AG20443 (cell line): ENCODE measurements around the gene ADGRL2.

Experiments
- DNase-seq: peaks from one replicate; pipeline ENCODE4 v3.0.0; 2012; ENCODE audit warnings: low spot score, mixed read lengths

The ADGRL2 gene

GRCh38 chr1:81912383-81912782 is 111.6 kb downstream of the ADGRL2 start:
- DNase-seq = no peak

DNA sequence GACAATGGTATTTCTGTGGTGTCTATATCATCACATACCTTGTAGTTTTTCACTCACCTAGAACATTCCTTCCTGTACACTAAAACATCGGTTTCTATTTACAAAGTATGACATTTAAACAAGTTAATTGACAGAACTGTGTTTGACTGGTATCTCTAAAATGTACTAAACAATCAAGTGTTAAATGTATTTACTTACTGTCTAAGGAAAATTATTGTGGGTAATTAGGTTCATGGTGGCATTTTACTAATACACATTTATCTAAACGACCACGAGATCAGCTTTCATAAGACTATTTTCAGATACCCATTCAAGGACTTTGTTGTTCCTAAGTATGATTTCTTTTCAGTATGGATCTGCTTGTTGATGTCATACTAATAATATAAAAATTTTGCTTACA is 115.2 kb downstream of the ADGRL2 start:
- no peak for DNase-seq

DNA sequence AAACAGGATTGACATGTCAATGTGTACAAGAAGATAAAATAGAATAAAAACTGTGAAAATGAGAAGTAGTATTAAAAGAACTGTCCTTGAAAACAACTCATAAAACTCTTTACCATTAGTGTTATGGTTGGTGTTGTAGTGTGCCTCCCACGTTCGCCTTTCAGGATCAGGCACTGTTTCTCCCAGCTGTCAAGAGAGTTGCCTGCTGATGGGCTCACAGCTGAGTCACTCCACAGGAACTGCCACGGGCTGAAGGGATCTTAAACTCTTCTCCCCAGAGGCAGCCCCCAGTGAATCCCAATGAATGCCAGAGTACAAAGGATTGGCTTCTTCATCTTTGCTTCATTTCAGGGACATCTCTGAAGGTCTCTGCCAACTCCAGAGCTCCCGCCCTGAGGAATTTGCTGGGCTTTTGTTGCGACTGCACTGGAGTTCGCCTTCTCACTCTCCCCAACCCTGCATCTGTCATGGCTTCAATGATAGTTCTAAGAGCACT is 119.6 kb downstream of the ADGRL2 start:
- peak; percentile 44 for DNase-seq

DNA sequence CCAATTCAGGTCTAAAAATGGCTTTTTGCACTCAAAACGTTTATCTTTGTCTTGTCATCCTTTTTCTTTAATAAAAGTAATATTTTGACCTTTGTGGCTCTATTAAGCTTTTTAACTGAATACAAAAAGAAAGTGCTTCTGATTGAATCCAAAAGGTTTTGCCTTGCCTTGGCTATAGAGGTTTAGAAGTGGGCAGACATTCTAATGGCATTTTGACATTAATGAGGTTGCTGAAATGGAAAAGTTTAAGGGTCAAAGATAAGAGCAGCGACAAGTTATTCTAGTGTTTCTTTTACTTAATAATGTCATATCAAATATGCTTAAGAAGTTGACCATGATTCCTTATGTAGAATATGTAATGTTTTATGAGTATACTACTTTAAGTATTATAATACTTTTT is 120.2 kb downstream of the ADGRL2 start:
- no peak for DNase-seq

GRCh38 chr1:81921344-81921743 is 120.6 kb downstream of the ADGRL2 start:
- no peak for DNase-seq

- no peak for DNase-seq
Measured at GRCh38 chr1:81921851-81922462, 121.2 kb downstream of the ADGRL2 start.

DNA sequence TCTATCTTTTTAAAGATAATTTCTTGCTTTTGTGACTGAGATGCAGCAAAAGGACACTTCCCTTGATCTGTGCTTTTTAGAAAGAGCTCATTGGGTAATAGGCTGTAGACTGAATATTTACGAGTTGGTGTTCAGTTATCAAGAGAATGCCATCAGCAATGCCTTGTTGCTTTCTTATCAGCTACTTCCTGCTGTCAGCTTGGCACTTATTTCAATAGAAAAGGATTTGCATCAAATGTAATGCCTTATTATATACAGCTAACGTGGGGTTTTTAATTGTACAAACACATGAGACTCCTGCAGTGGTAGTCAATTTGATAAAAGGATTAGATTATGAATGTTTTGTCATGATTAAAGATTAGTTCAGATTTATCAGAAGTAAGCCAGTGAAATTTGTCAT is 122.2 kb downstream of the ADGRL2 start:
- DNase-seq = no peak

- no peak for DNase-seq
Measured at GRCh38 chr1:81929106-81929505, 128.4 kb downstream of the ADGRL2 start.

- DNase-seq = no peak
Measured at GRCh38 chr1:81936853-81937252, 136.1 kb downstream of the ADGRL2 start.

GRCh38 chr1:81937791-81938450 is 137.2 kb downstream of the ADGRL2 start:
- DNase-seq = no peak

- DNase-seq = no peak
Measured at GRCh38 chr1:81948495-81948894, 147.8 kb downstream of the ADGRL2 start.

DNA sequence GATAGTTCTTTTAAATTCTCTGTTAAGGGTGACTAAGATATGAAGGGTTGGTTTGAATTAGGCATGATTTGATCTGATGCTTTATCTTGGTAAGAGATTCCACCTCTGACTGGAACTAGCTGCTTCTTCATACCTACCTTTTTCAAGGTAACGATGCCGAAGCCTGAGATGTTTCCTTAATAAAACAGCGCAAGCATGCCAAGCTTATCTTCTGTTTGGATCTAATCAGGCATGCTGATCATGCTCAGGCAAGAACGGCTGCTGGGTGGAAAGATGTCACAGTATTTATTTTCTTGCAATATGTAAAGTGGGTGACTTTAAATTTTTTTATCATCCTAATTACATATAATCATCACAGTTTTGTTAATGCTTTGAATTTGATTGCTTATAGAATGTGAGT is 148.7 kb downstream of the ADGRL2 start:
- DNase-seq = no peak

- DNase-seq = peak; percentile 7
Measured at GRCh38 chr1:81950037-81950436, 149.3 kb downstream of the ADGRL2 start.

GRCh38 chr1:81950591-81951244 is 150.0 kb downstream of the ADGRL2 start:
- DNase-seq = peak; percentile 33

- DNase-seq = no peak
Measured at GRCh38 chr1:81954534-81955020, 153.8 kb downstream of the ADGRL2 start.

DNA sequence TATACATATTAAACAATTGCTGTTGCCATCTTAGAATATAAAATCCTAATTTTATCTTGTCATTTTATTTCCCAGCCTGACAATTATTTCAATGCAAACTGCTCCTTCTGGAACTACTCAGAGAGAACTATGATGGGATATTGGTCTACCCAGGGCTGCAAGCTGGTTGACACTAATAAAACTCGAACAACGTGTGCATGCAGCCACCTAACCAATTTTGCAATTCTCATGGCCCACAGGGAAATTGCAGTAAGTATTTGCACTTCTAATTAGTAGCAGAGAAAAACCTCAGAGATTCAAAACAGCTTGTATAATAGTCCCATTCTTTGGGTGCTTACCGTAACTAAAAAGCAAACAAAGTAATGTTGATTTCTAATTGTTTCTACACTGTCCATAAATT is 167.2 kb downstream of the ADGRL2 start:
- no peak for DNase-seq

DNA sequence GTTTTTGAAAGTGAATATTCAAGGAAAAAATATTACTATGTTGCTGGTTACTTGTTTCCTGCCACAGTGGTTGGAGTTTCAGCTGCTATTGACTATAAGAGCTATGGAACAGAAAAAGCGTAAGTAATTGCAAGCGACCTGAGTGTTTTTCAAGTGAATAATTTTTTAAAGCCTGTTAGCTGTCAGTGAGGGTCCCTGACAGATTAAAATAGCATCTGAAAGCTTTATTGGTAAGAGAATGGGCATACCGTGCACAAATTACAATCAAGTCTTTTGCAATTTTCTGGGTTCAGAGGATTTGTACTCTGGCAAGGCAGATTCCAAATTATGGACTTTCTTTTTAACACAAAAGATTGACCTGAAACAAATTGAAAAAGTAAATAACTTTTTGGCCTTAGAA is 169.7 kb downstream of the ADGRL2 start:
- DNase-seq = no peak

GRCh38 chr1:81974222-81974841 is 173.6 kb downstream of the ADGRL2 start:
- no peak for DNase-seq

DNA sequence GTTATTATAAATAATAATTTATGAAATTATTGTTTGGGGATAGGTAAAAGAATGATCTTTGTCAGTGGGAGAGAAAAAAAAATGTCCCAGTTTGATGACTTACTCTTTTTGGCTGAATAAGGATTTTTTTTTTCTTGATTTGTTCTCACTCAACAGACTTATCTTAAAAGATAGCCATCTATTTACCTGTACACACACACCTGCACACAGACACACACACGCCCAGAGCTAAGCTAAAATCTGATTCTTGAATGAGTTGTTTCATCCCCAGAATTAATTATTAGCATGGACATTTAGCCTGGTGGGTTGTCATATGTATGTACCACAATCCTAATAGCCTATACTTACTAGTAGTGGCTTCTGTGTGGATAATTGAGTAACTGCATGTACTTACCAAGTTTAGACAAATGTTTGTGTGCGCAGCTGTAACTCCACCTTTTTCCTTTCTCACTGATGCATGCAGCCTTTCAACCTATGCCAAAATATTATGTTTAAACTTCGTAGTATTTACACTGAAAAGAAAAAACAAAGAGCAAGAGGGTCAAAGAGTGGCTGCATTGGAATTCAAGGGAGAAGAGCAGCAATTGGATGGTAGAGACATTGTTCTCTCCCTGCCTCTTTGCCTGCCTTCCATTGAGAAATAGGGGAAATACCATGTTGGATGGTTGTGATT is 174.3 kb downstream of the ADGRL2 start:
- DNase-seq = no peak

GRCh38 chr1:81976539-81976938 is 175.8 kb downstream of the ADGRL2 start:
- no peak for DNase-seq

- DNase-seq = no peak
Measured at GRCh38 chr1:81978945-81979344, 178.2 kb downstream of the ADGRL2 start.

- DNase-seq = no peak
Measured at GRCh38 chr1:81982523-81982922, 181.8 kb downstream of the ADGRL2 start.
